Stimulated activated CD8-positive, alpha-beta memory T cell treated with anti-CD3 and anti-CD28 coated beads, Interleukin-12 subunit alpha, Interleukin-12 subunit beta, amount 100 ng/mL, for 1 hour (primary cell): ENCODE data around the gene GOPC.
"Not testable (repeated sequence)": the region's sequence is repeated elsewhere in the genome, so short reads cannot be mapped to it uniquely, and the experiment has no call there.

ENCODE experiments used
- DNase-seq: peaks from one replicate; pipeline ENCODE4 v3.0.0-alpha.2; 2020; ENCODE audit warnings: low read depth

The GOPC gene

GRCh38 chr6:117548797-117549301, 53.5 kb downstream of the GOPC start:
- no peak for DNase-seq

- DNase-seq = peak; percentile 6
These were observed 54.4 kb downstream of the GOPC start for GRCh38 chr6:117547688-117548621.

GRCh38 chr6:117546674-117547073, 55.6 kb downstream of the GOPC start:
- DNase-seq = no peak

GRCh38 chr6:117545161-117545595, 57.1 kb downstream of the GOPC start:
- DNase-seq = no peak

- DNase-seq = no peak
These were observed 57.6 kb downstream of the GOPC start for GRCh38 chr6:117544716-117545115.

- DNase-seq = no peak
These were observed 59.8 kb downstream of the GOPC start for GRCh38 chr6:117542493-117542892.

- no peak for DNase-seq
These were observed 61.6 kb downstream of the GOPC start for GRCh38 chr6:117540670-117541069.

GRCh38 chr6:117538615-117539014, 63.7 kb downstream of the GOPC start:
- DNase-seq = no peak

GRCh38 chr6:117536317-117536716, 66.0 kb downstream of the GOPC start:
- no peak for DNase-seq

GRCh38 chr6:117534974-117535373, 67.3 kb downstream of the GOPC start:
- no peak for DNase-seq

GRCh38 chr6:117533775-117534174, 68.5 kb downstream of the GOPC start:
- DNase-seq = no peak

- DNase-seq = no peak
These were observed 70.2 kb downstream of the GOPC start for GRCh38 chr6:117531809-117532725.

- no peak for DNase-seq
These were observed 71.0 kb downstream of the GOPC start for GRCh38 chr6:117531346-117531745.

GRCh38 chr6:117530467-117531242, 71.7 kb downstream of the GOPC start:
- no peak for DNase-seq

GRCh38 chr6:117525607-117526006, 76.7 kb downstream of the GOPC start:
- DNase-seq = no peak

GRCh38 chr6:117521791-117522502, 80.4 kb downstream of the GOPC start:
- DNase-seq = no peak

- no peak for DNase-seq
These were observed 81.5 kb downstream of the GOPC start for GRCh38 chr6:117520603-117521395.

- DNase-seq = no peak
These were observed 83.4 kb downstream of the GOPC start for GRCh38 chr6:117518870-117519269.

- not testable (repeated sequence) for DNase-seq
These were observed 84.3 kb downstream of the GOPC start for GRCh38 chr6:117517995-117518394.

GRCh38 chr6:117515326-117515725, 87.0 kb downstream of the GOPC start:
- no peak for DNase-seq
